ENCODE results near the gene RPN2. TPM values are rescaled to one million over a fixed set of nuclear protein-coding genes. Genes with fewer than 3 reads are reported as not detected.
"Not testable (repeated sequence)": the region's sequence is repeated elsewhere in the genome, so short reads cannot be mapped to it uniquely, and the experiment has no call there.

RPN2 gene
- total RNA-seq, 6 experiments from 2014 or later: 261 to 304 (median 270) TPM

DNA sequence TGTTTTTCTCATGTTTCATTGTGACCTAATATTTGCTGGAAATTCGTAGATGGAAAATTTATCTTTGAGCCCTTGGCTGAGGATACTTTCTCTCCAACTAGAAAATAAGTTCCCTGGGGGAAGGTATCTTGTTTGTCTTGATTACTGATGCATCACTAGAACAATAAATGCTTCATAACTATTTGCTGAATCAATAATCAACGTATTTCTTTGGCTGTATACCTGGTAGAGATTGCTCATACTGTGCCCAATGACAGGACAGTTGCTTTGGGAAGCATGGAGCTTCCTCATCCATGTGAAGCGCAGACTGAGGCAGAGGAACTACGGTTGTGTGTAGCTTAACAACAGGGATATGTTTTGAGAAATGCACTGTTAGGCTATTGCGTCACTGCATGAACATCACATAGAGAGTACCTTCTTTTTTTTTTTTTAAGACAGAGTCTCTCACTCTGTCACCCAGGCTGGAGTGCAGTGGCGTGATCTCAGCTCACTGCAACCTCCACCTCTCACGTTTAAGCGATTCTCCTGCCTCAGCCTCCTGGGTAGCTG lies 34.2 kb upstream of the RPN2 start:
- H3K9me3 Mint-ChIP-seq: no peaks in the 10 kb centered on the region
- H3K4me1 Mint-ChIP-seq (ENCODE audit: low read depth): 0 out of 2 replicates have a peak, but pooled peaks cover 6% of the 10 kb centered on the region
- no peaks in the 10 kb centered on the region for H3K36me3 Mint-ChIP-seq (ENCODE audit: low read depth)
- TF ChIP-seq, protein P1, sequence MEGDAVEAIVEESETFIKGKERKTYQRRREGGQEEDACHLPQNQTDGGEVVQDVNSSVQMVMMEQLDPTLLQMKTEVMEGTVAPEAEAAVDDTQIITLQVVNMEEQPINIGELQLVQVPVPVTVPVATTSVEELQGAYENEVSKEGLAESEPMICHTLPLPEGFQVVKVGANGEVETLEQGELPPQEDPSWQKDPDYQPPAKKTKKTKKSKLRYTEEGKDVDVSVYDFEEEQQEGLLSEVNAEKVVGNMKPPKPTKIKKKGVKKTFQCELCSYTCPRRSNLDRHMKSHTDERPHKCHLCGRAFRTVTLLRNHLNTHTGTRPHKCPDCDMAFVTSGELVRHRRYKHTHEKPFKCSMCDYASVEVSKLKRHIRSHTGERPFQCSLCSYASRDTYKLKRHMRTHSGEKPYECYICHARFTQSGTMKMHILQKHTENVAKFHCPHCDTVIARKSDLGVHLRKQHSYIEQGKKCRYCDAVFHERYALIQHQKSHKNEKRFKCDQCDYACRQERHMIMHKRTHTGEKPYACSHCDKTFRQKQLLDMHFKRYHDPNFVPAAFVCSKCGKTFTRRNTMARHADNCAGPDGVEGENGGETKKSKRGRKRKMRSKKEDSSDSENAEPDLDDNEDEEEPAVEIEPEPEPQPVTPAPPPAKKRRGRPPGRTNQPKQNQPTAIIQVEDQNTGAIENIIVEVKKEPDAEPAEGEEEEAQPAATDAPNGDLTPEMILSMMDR (IDR thresholded peaks at IDR 0.05): no peak
- no peak overlapping the region for H3K27ac Mint-ChIP-seq
- H3K4me3 Mint-ChIP-seq: no peak overlapping the region
- H3K27me3 Mint-ChIP-seq (ENCODE audit: insufficient read depth): no peaks in the 10 kb centered on the region
- DNase-seq: no peak

DNA sequence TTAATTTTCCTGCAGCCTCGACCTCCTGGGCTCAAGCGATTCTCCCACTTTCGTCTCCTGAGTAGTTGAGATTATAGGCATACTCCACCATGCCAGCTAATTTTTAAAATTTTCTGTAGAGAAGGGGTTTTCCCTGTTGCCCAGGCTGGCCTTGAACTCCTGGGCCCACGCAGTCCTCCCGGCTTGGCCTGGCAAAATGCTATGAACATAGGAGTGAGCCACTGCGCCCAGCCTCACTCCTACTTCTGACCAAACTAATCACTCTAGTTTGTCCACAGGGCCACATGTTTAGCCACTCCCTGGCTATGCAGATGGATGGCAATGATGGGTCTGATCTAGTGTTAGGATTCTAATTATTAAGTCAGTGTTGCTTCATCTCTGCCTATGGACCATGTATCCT lies 31.9 kb upstream of the RPN2 start:
- TF ChIP-seq, protein P1 (IDR thresholded peaks at IDR 0.05): no peak
- 0 out of 2 replicates have a peak, but pooled peaks cover 6% of the 10 kb centered on the region for H3K4me1 Mint-ChIP-seq (ENCODE audit: low read depth)
- no peak for DNase-seq
- no peaks in the 10 kb centered on the region for H3K36me3 Mint-ChIP-seq (ENCODE audit: low read depth)
- no peaks in the 10 kb centered on the region for H3K9me3 Mint-ChIP-seq
- no peaks in the 10 kb centered on the region for H3K27me3 Mint-ChIP-seq (ENCODE audit: insufficient read depth)
- H3K4me3 Mint-ChIP-seq: no peak overlapping the region
- no peak overlapping the region for H3K27ac Mint-ChIP-seq

DNA sequence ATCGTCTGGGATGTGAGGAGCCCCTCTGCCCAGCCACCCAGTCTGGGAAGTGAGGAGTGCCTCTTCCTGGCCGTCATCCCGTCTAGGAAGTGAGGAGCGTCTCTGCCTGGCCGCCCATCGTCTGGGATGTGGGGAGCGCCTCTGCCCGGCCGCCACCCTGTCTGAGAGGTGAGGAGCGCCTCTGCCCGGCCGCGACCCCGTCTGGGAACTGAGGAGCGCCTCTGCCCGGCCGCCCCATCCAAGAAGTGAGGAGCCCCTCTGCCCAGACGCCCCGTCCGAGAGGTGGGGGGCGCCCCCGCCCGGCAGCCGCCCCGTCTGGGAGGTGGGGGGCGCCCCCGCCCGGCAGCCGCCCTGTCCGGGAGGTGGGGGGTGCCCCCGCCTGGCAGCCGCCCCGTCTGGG lies 28.3 kb upstream of the RPN2 start:
- not testable (repeated sequence) for H3K27ac Mint-ChIP-seq

DNA sequence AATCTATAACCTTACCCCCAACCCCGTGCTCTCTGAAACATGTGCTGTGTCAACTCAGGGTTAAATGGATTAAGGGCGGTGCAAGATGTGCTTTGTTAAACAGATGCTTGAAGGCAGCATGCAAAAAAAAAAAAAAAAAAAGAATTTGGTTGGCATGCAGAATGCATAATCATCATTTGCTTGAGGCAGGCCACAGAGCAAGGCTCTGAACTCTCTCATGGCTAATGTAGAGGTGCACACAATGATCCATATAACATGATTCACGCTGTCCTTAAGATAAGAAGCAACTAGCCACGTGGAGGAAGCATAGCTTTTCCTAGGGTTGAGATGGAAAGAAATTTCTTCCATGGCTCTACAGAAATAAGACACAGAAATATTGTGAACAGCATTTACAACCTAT lies 27.6 kb upstream of the RPN2 start:
- H3K27me3 Mint-ChIP-seq (ENCODE audit: insufficient read depth): no peaks in the 10 kb centered on the region; the same call in 1 of the 2 replicates
- H3K4me1 Mint-ChIP-seq (ENCODE audit: low read depth): no peaks in the 10 kb centered on the region
- no peaks in the 10 kb centered on the region for H3K36me3 Mint-ChIP-seq (ENCODE audit: low read depth)
- H3K4me3 Mint-ChIP-seq: no peak overlapping the region
- no peaks in the 10 kb centered on the region for H3K9me3 Mint-ChIP-seq
- H3K27ac Mint-ChIP-seq: no peak overlapping the region
- DNase-seq: no peak
- TF ChIP-seq, protein P1 (IDR thresholded peaks at IDR 0.05): no peak

More for the DNA sequence above, 28.3 kb upstream of the RPN2 start:
- not testable (repeated sequence) for H3K9me3 Mint-ChIP-seq; DNase-seq; H3K27me3 Mint-ChIP-seq (ENCODE audit: insufficient read depth); H3K4me1 Mint-ChIP-seq (ENCODE audit: low read depth); H3K4me3 Mint-ChIP-seq; H3K36me3 Mint-ChIP-seq (ENCODE audit: low read depth)

DNA sequence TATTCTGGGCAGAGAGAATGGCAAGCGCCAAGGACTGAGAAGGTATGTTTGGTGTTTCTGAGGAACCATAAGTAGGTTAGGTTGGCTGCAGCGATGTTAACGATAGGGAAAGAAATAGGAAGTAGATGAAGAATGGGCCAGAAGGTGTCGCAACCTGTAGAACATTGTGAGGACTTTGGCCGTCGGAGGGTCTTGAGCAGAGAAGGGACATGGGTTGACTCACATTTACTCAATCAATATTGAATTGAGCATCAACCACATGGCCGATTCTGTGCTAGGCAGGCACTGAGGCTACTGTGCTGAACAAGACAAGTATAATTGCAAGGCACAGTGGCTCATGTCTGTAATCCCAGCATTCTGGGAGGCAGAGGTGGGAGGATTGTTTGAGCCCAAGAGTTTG lies 26.8 kb upstream of the RPN2 start:
- Mint-ChIP-seq H3K36me3 (ENCODE audit: low read depth) (no peaks in the 10 kb centered on the region), H3K9me3 (no peaks in the 10 kb centered on the region), H3K4me3 (no peak overlapping the region), H3K27ac (no peak overlapping the region), H3K4me1 (ENCODE audit: low read depth) (no peaks in the 10 kb centered on the region), H3K27me3 (ENCODE audit: insufficient read depth) (no peaks in the 10 kb centered on the region; the same call in 1 of the 2 replicates)
- TF ChIP-seq, protein P1 (IDR thresholded peaks at IDR 0.05): no peak
- DNase-seq: no peak

DNA sequence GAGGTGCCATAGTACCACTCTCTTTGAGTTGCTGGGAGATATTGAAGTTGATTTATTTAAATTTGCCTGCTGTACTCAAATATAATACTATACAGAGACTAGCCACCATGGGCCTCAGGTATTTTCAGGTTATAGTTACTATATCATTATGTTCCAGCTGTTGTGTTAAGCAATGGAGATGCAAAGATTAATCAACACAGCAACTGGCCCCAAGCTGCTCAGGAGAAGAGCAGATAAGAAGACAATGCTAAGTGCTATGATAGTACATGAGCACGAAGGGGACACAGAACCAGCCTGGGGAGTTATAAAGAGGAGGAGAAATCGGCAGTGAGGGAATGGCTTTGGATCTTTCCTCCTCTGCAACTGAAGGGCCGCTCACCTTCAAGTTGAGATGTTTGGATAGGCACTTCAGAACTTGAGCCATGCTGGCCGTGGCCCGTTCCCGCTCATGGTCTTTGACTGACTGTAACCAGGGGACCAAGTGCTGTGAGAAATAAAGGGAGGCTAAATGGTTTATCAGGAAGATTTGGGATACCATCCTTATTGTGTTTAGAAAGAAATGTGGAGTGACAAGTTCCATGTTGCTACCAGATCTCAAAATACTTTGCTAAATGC lies 24.3 kb upstream of the RPN2 start:
- no peak overlapping the region for H3K27ac Mint-ChIP-seq
- H3K4me3 Mint-ChIP-seq: no peak overlapping the region
- no peaks in the 10 kb centered on the region; the same call in none of the 2 replicates for H3K27me3 Mint-ChIP-seq (ENCODE audit: insufficient read depth)
- DNase-seq: no peak
- no peaks in the 10 kb centered on the region for H3K9me3 Mint-ChIP-seq
- no peaks in the 10 kb centered on the region for H3K4me1 Mint-ChIP-seq (ENCODE audit: low read depth)
- H3K36me3 Mint-ChIP-seq (ENCODE audit: low read depth): no peaks in the 10 kb centered on the region
- TF ChIP-seq, protein P1 (IDR thresholded peaks at IDR 0.05): no peak
